ENCODE data around the gene CA6. TPM values are rescaled to one million over a fixed set of nuclear protein-coding genes. Genes with fewer than 3 reads are reported as not detected.

The CA6 gene
- polyA plus RNA-seq, 2 of the 4 experiments (the other 2 are of a cell fraction) = not detected

- CTCF ChIA-PET = interaction anchor here (2.1 to 4.9 kb wide), 3 partner anchors 19 to 89 kb away, joined by 14 to 71 read pairs (median 67); no protein-coding TSS in a partner anchor
- FAIRE-seq (no peak), ATAC-seq (no peak), DNase-seq (ENCODE audit: low read depth in 1 of 2, low spot score in 1 of 2) (no peak)
- Histone ChIP-seq H3K9me3 (no peaks in the 10 kb centered on the region), H3K4me2 (no peak overlapping the region), H3K4me1 (peaks cover 4% of the 10 kb centered on the region; the same call in 2 of the 3 replicates), H3K4me3 (no peak overlapping the region), H3K27ac (no peak overlapping the region)
- TF ChIP-seq ZC3H11A (IDR thresholded peaks at IDR 0.05) (no peak), BHLHE40 (IDR thresholded peaks at IDR 0.05; ENCODE audit: low read depth, low read length) (no peak), EHMT2 (IDR thresholded peaks at IDR 0.05; ENCODE audit: low read depth) (no peak)
- POLR2A ChIA-PET = no interaction called here
- 87% methylated on average over 14 of the region's 19 CpGs for WGBS (ENCODE audit: missing lambda C conversion rate)
Measured at GRCh38 chr1:9006956-9007615, 61.4 kb downstream of the CA6 start.

GRCh38 chr1:9008236-9008635, 62.6 kb downstream of the CA6 start:
- ATAC-seq = no peak
- Histone ChIP-seq H3K9me3 (no peaks in the 10 kb centered on the region), H3K27ac (no peak overlapping the region), H3K4me3 (no peak overlapping the region), H3K4me1 (peaks cover 3% of the 10 kb centered on the region; the same call in 1 of the 3 replicates), H3K4me2 (no peak overlapping the region)
- DNase-seq (ENCODE audit: low read depth in 1 of 2, low spot score in 1 of 2) = no peak
- POLR2A ChIA-PET = no interaction called here
- no peak for FAIRE-seq
- WGBS (ENCODE audit: missing lambda C conversion rate) = 84% methylated on average over 10 of the region's 10 CpGs
- TF ChIP-seq, protein P1, sequence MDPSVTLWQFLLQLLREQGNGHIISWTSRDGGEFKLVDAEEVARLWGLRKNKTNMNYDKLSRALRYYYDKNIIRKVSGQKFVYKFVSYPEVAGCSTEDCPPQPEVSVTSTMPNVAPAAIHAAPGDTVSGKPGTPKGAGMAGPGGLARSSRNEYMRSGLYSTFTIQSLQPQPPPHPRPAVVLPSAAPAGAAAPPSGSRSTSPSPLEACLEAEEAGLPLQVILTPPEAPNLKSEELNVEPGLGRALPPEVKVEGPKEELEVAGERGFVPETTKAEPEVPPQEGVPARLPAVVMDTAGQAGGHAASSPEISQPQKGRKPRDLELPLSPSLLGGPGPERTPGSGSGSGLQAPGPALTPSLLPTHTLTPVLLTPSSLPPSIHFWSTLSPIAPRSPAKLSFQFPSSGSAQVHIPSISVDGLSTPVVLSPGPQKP (IDR thresholded peaks at IDR 0.05; ENCODE audit: low read depth, low read length) = no peak
- TF ChIP-seq BCL3 (IDR thresholded peaks at IDR 0.05) (no peak), CEBPB (IDR thresholded peaks at IDR 0.05) (no peak), GATA3 (IDR thresholded peaks at IDR 0.05; ENCODE audit: borderline replicate concordance) (no peak), BHLHE40 (IDR thresholded peaks at IDR 0.05; ENCODE audit: low read depth, low read length) (no peak), ZSCAN20 (CRISPR knock-in tag; IDR thresholded peaks at IDR 0.05) (no peak)
- CTCF ChIA-PET = interaction anchor here (0.6 to 3.6 kb wide), 6 partner anchors 19 to 102 kb away, joined by 3 to 17 read pairs (median 4); no protein-coding TSS in a partner anchor

GRCh38 chr1:9009438-9010370, 64.0 kb downstream of the CA6 start:
- DNase-seq (ENCODE audit: low read depth in 1 of 2, low spot score in 1 of 2) (peak in 1 of 2 experiments; percentile 30), FAIRE-seq (no peak), ATAC-seq (peak; percentile 20 to 56; a peak in 4 of 6 replicates)
- H3K27ac ChIP-seq = no peak overlapping the region
- no peak overlapping the region for H3K4me2 ChIP-seq
- POLR2A ChIA-PET = no interaction called here
- 67% methylated on average over 18 of the region's 21 CpGs for WGBS (ENCODE audit: missing lambda C conversion rate)
- H3K4me3 ChIP-seq = no peak overlapping the region
- TF ChIP-seq NFE2L2 (conservative IDR thresholded peaks at IDR 0.05; ENCODE audit: low read length) (no peak), RAD21 (conservative IDR thresholded peaks at IDR 0.05 in 1 of 2, IDR thresholded peaks at IDR 0.05 in 1 of 2) (peak in 1 of 2 experiments; percentile 19; a peak in 1 of 5 replicates), FOXS1 (CRISPR knock-in tag; IDR thresholded peaks at IDR 0.05) (no peak), PHF8 (IDR thresholded peaks at IDR 0.05; ENCODE audit: borderline replicate concordance, low read depth) (no peak), KDM5A (IDR thresholded peaks at IDR 0.05) (no peak), CBX8 (IDR thresholded peaks at IDR 0.05) (no peak), MAFK (IDR thresholded peaks at IDR 0.05; ENCODE audit: partially characterized antibody) (no peak), TFCP2L1 (CRISPR knock-in tag; IDR thresholded peaks at IDR 0.05) (no peak)
- H3K9me3 ChIP-seq = no peaks in the 10 kb centered on the region
- CTCF ChIA-PET = interaction anchor here (1.1 to 3.6 kb wide), 4 partner anchors 90 to 93 kb away, joined by 3 to 17 read pairs (median 10); no protein-coding TSS in a partner anchor
- H3K4me1 ChIP-seq = peaks cover 3% of the 10 kb centered on the region; the same call in 1 of the 3 replicates

All from A549 (cell line).